ENCODE measurements around the gene KIAA1671. TPM values are rescaled to one million over a fixed set of nuclear protein-coding genes. Genes with fewer than 3 reads are reported as not detected.

Gene KIAA1671
- total and polyA plus RNA-seq, 4 donors = 21.7 to 55.2 (median 25.8) TPM

DNA sequence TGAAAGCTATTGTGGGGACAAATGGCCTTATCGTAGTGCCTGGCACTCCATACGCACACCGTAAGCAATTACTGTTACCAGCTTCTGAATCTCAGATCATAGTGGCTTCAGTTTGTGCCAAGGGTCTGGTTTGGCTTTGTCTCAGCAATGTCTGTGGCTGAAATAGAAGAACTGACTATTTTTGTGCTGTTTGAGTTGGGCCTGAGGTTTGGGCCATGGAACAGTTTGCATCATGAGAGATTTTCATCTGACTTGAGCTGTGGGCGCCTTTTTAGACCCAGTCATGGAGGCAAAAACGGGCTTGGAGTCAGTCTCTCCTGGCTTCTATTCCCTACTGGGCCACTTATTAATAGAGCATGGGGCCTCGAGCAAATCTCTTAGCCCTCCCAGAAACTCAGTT, 126.1 kb downstream of the KIAA1671 start:
- WGBS (ENCODE audit: insufficient coverage) = 77% methylated on average over 4 of the region's 6 CpGs
- Histone ChIP-seq H3K9me3 (ENCODE audit: control insufficient read depth, insufficient read depth, low read length) (no peaks in the 10 kb centered on the region), H3K27ac (ENCODE audit: low read depth, low read length) (no peak overlapping the region), H3K36me3 (ENCODE audit: control insufficient read depth, insufficient read depth, low read length) (no peaks in the 10 kb centered on the region), H3K4me3 (ENCODE audit: low read depth, low read length) (no peak overlapping the region), H3K27me3 (ENCODE audit: control insufficient read depth, insufficient read depth, low read length) (no peaks in the 10 kb centered on the region), H3K4me1 (ENCODE audit: control insufficient read depth, insufficient read depth, low read length) (peaks cover 7% of the 10 kb centered on the region)
- no peak for DNase-seq (ENCODE audit: low read depth in 4 of 6, low spot score in 6 of 6)

GRCh38 chr22:25080855-25081254, 128.3 kb downstream of the KIAA1671 start:
- Histone ChIP-seq H3K4me3 (ENCODE audit: low read depth, low read length) (no peak overlapping the region), H3K4me1 (ENCODE audit: control insufficient read depth, insufficient read depth, low read length) (peaks cover 17% of the 10 kb centered on the region), H3K27me3 (ENCODE audit: control insufficient read depth, insufficient read depth, low read length) (no peaks in the 10 kb centered on the region), H3K27ac (ENCODE audit: low read depth, low read length) (no peak overlapping the region), H3K36me3 (ENCODE audit: control insufficient read depth, insufficient read depth, low read length) (no peaks in the 10 kb centered on the region), H3K9me3 (ENCODE audit: control insufficient read depth, insufficient read depth, low read length) (no peaks in the 10 kb centered on the region)
- 79% methylated on average over 3 of the region's 3 CpGs for WGBS (ENCODE audit: insufficient coverage)
- no peak for DNase-seq (ENCODE audit: low read depth in 4 of 6, low spot score in 6 of 6)

- H3K4me1 ChIP-seq (ENCODE audit: control insufficient read depth, insufficient read depth, low read length) = peaks cover 18% of the 10 kb centered on the region
- 25% methylated on average over 2 of the region's 3 CpGs for WGBS (ENCODE audit: insufficient coverage)
- peak in 1 of 6 donors; percentile 50 for DNase-seq (ENCODE audit: low read depth in 4 of 6, low spot score in 6 of 6)
- no peaks in the 10 kb centered on the region for H3K36me3 ChIP-seq (ENCODE audit: control insufficient read depth, insufficient read depth, low read length)
- H3K4me3 ChIP-seq (ENCODE audit: low read depth, low read length) = no peak overlapping the region
- H3K9me3 ChIP-seq (ENCODE audit: control insufficient read depth, insufficient read depth, low read length) = no peaks in the 10 kb centered on the region
- no peak overlapping the region for H3K27ac ChIP-seq (ENCODE audit: low read depth, low read length)
- no peaks in the 10 kb centered on the region for H3K27me3 ChIP-seq (ENCODE audit: control insufficient read depth, insufficient read depth, low read length)
Observed at GRCh38 chr22:25081409-25081824, 128.9 kb downstream of the KIAA1671 start.

- 94% methylated on average over 3 of the region's 3 CpGs for WGBS (ENCODE audit: insufficient coverage)
- no peak overlapping the region for H3K27ac ChIP-seq (ENCODE audit: low read depth, low read length)
- peaks cover 21% of the 10 kb centered on the region for H3K4me1 ChIP-seq (ENCODE audit: control insufficient read depth, insufficient read depth, low read length)
- no peak for DNase-seq (ENCODE audit: low read depth in 4 of 6, low spot score in 6 of 6)
- H3K27me3 ChIP-seq (ENCODE audit: control insufficient read depth, insufficient read depth, low read length) = no peaks in the 10 kb centered on the region
- H3K36me3 ChIP-seq (ENCODE audit: control insufficient read depth, insufficient read depth, low read length) = no peaks in the 10 kb centered on the region
- H3K4me3 ChIP-seq (ENCODE audit: low read depth, low read length) = no peak overlapping the region
- H3K9me3 ChIP-seq (ENCODE audit: control insufficient read depth, insufficient read depth, low read length) = no peaks in the 10 kb centered on the region
Observed at GRCh38 chr22:25082096-25082495, 129.6 kb downstream of the KIAA1671 start.

DNA sequence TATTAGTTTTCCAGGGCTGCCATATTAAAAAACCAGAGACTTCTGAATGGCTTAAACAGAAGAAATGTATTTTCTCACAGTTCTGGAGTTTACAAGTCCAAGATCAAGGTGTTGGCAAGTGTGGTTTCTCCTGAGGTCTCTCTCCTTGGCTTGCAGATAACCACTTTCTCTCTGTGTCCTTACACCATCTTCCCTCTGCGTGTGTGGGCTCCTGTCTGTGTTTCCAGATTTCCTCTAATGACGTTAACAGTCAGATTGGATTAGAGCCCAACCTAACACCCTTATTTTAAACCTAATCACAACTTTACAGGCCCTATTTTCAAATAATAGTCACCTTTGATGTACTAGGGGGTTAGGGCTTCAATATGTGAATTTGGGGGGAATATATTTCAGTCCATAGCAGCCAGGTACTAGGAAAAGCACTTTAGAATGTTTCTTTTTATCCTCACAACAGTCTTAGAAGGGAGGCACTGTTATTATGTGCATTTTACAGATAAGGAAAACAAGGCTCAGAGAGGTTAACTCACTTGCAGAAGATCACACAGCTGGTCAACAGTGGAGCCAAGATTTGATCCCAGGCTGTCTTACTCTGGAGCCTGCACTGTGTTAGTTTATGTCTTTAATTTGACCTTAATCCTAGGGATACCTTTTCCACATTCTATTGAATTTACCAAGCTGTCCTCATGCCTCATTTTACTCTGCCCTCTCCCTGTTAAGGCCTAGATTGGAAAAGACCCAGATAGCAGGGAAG, 130.7 kb downstream of the KIAA1671 start:
- Histone ChIP-seq H3K9me3 (ENCODE audit: control insufficient read depth, insufficient read depth, low read length) (no peaks in the 10 kb centered on the region), H3K4me3 (ENCODE audit: low read depth, low read length) (no peak overlapping the region), H3K4me1 (ENCODE audit: control insufficient read depth, insufficient read depth, low read length) (peaks cover 16% of the 10 kb centered on the region), H3K27ac (ENCODE audit: low read depth, low read length) (no peak overlapping the region), H3K36me3 (ENCODE audit: control insufficient read depth, insufficient read depth, low read length) (no peaks in the 10 kb centered on the region), H3K27me3 (ENCODE audit: control insufficient read depth, insufficient read depth, low read length) (no peaks in the 10 kb centered on the region)
- no peak for DNase-seq (ENCODE audit: low read depth in 4 of 6, low spot score in 6 of 6)
- no CpG with 5 or more reads among the region's 2 CpGs for WGBS (ENCODE audit: insufficient coverage)

- Histone ChIP-seq H3K4me3 (ENCODE audit: low read depth, low read length) (no peak overlapping the region), H3K27ac (ENCODE audit: low read depth, low read length) (no peak overlapping the region)
- WGBS (ENCODE audit: insufficient coverage) = 33% methylated on average over 6 of the region's 6 CpGs
Observed at GRCh38 chr22:25083807-25084200, 131.3 kb downstream of the KIAA1671 start.

GRCh38 chr22:25084405-25085107, 132.0 kb downstream of the KIAA1671 start:
- Histone ChIP-seq H3K9me3 (ENCODE audit: control insufficient read depth, insufficient read depth, low read length) (no peaks in the 10 kb centered on the region), H3K4me1 (ENCODE audit: control insufficient read depth, insufficient read depth, low read length) (peaks cover 16% of the 10 kb centered on the region), H3K27me3 (ENCODE audit: control insufficient read depth, insufficient read depth, low read length) (no peaks in the 10 kb centered on the region), H3K4me3 (ENCODE audit: low read depth, low read length) (no peak overlapping the region), H3K36me3 (ENCODE audit: control insufficient read depth, insufficient read depth, low read length) (no peaks in the 10 kb centered on the region), H3K27ac (ENCODE audit: low read depth, low read length) (no peak overlapping the region)
- no peak for DNase-seq (ENCODE audit: low read depth in 4 of 6, low spot score in 6 of 6)
- 81% methylated on average over 5 of the region's 9 CpGs for WGBS (ENCODE audit: insufficient coverage)

More at GRCh38 chr22:25083807-25084200, 131.3 kb downstream of the KIAA1671 start:
- H3K9me3 ChIP-seq (ENCODE audit: control insufficient read depth, insufficient read depth, low read length) = no peaks in the 10 kb centered on the region
- H3K4me1 ChIP-seq (ENCODE audit: control insufficient read depth, insufficient read depth, low read length) = peaks cover 16% of the 10 kb centered on the region
- H3K36me3 ChIP-seq (ENCODE audit: control insufficient read depth, insufficient read depth, low read length) = no peaks in the 10 kb centered on the region
- no peaks in the 10 kb centered on the region for H3K27me3 ChIP-seq (ENCODE audit: control insufficient read depth, insufficient read depth, low read length)
- DNase-seq (ENCODE audit: low read depth in 4 of 6, low spot score in 6 of 6) = peak in 2 of 6 donors; percentile 53 to 55

- WGBS (ENCODE audit: insufficient coverage) = 46% methylated on average over 4 of the region's 6 CpGs
- H3K27me3 ChIP-seq (ENCODE audit: control insufficient read depth, insufficient read depth, low read length) = no peaks in the 10 kb centered on the region
- peaks cover 21% of the 10 kb centered on the region for H3K4me1 ChIP-seq (ENCODE audit: control insufficient read depth, insufficient read depth, low read length)
- H3K4me3 ChIP-seq (ENCODE audit: low read depth, low read length) = no peak overlapping the region
- no peak overlapping the region for H3K27ac ChIP-seq (ENCODE audit: low read depth, low read length)
- no peaks in the 10 kb centered on the region for H3K36me3 ChIP-seq (ENCODE audit: control insufficient read depth, insufficient read depth, low read length)
- no peaks in the 10 kb centered on the region for H3K9me3 ChIP-seq (ENCODE audit: control insufficient read depth, insufficient read depth, low read length)
- no peak for DNase-seq (ENCODE audit: low read depth in 4 of 6, low spot score in 6 of 6)
Observed at GRCh38 chr22:25085156-25085555, 132.6 kb downstream of the KIAA1671 start.

DNA sequence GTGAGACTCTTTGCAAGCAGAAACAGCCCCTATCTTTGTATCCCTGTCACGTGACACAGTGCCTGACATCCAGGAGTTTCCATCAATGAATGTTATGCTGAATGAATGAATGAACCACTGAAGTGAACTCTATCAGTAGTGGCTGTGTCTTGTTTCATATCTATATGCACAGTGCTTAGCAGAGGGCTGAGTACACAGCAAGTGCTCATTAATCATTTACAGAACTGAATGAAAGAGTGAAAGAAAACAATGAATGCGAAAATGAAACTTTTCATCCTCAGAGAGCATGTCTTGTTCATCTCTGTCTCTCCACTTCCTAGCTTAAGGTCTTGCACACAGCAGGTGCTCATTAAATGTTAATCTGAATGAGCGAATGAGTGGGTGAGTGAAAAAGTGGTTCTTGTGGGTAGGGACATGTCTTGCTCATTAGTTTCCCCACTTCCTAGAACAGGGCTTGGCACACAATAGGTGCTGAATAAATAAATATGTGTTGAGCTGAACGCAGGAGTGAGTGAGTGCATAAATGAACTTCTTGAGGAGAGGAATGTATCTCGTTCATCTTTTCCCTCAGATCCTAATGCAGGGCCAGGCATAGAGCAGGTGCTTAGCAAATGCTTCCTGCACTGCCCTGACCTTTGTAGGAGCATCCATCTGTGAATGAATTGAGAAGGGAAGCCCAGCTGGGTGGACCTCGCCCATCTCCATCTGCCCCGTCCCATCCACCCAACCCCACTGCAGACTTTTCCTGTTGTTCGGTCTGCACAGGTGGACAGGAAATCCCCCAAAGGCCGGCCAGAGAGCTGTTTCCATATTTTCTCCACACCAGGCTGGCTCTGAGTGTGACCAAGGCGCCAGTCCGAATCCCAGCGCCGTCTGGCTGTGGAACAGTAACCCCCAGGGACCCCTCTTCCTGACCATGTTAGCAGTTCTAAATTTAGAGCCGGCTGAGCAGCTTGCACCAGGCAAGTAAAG, 133.7 kb downstream of the KIAA1671 start:
- 52% methylated on average over 10 of the region's 14 CpGs for WGBS (ENCODE audit: insufficient coverage)
- no peaks in the 10 kb centered on the region for H3K36me3 ChIP-seq (ENCODE audit: control insufficient read depth, insufficient read depth, low read length)
- H3K27ac ChIP-seq (ENCODE audit: low read depth, low read length) = no peak overlapping the region
- no peak overlapping the region for H3K4me3 ChIP-seq (ENCODE audit: low read depth, low read length)
- peaks cover 22% of the 10 kb centered on the region for H3K4me1 ChIP-seq (ENCODE audit: control insufficient read depth, insufficient read depth, low read length)
- DNase-seq (ENCODE audit: low read depth in 4 of 6, low spot score in 6 of 6) = peak in 1 of 6 donors; percentile 44
- no peaks in the 10 kb centered on the region for H3K27me3 ChIP-seq (ENCODE audit: control insufficient read depth, insufficient read depth, low read length)
- no peaks in the 10 kb centered on the region for H3K9me3 ChIP-seq (ENCODE audit: control insufficient read depth, insufficient read depth, low read length)
